Esophagus squamous epithelium (tissue), 4 donors: ENCODE results near the gene ETV3.

Source experiments
- POLR2A ChIP-seq, 4 donors: fragments of 450-650 bp; IDR thresholded peaks; one replicate each; pipeline ENCODE4 v1.6.1; 2017; ENCODE audit warnings: antibody characterized with exemption in 4 of 4, mild to moderate bottlenecking in 4 of 4, moderate library complexity in 3 of 4
- TF ChIP-seq, protein P1 (sequence below), 6 experiments: fragments of 450-650 bp in 4 of 6; fragments of 200-600 bp in 2 of 6; sonication (generic) in 2 of 6; IDR thresholded peaks; one replicate each; pipeline ENCODE4 v1.5.1; 2016 to 2019; ENCODE audit warnings: antibody characterized with exemption in 6 of 6, mild to moderate bottlenecking in 4 of 6, moderate library complexity in 4 of 6

DNA sequence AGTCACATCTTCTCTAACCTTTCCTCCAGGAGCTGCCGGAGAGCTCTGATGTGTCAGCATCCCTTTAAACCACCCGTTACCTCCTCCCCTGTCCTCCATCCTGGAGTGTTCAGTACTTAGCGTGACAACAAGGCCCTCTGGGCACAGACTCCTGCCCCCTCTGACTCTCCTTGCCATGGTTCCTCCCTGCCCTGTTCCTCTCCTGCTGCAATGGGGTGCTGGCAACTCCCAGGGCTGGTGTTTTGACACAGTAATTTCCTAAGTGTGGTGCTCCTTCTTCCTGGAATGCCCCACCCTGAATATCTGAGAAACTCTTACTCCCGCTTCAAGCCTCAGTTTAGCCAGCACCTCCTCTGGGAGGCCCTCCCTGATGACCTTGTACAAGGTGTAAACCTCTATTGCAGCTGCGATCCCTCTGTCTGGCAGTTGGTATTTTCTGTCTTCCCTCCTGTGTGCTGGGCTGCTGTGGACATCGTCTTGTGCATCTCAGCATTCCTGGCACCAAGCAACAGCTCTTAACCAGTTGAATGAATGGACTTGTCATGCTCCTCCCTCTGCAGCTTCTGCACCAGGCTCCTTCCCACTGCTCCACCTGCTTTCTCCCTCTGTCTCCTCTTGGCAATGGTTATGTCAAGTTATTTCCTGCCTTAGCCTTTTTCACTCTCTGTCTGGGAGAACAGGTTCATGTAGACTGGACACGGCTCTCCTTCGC lies 48.2 kb upstream of the ETV3 start:
- TF ChIP-seq, protein P1, sequence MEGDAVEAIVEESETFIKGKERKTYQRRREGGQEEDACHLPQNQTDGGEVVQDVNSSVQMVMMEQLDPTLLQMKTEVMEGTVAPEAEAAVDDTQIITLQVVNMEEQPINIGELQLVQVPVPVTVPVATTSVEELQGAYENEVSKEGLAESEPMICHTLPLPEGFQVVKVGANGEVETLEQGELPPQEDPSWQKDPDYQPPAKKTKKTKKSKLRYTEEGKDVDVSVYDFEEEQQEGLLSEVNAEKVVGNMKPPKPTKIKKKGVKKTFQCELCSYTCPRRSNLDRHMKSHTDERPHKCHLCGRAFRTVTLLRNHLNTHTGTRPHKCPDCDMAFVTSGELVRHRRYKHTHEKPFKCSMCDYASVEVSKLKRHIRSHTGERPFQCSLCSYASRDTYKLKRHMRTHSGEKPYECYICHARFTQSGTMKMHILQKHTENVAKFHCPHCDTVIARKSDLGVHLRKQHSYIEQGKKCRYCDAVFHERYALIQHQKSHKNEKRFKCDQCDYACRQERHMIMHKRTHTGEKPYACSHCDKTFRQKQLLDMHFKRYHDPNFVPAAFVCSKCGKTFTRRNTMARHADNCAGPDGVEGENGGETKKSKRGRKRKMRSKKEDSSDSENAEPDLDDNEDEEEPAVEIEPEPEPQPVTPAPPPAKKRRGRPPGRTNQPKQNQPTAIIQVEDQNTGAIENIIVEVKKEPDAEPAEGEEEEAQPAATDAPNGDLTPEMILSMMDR (IDR thresholded peaks at IDR 0.05) = no peak
- TF ChIP-seq POLR2A (IDR thresholded peaks at IDR 0.05) = no peak
